Retinal pigment epithelial cell (primary cell): ENCODE results near the gene PAQR9.
A peak's percentile ranks its signal among the peaks of the same experiment; 100 is the strongest.

Experiments
- DNase-seq: peaks from one replicate; pipeline ENCODE4 v3.0.0-alpha.2; 2010; ENCODE audit warnings: low read depth
- H3K4me3 ChIP-seq: 2 replicates; pipeline ENCODE4 v1.5.1; 2011; ENCODE audit warnings: mild to moderate bottlenecking, low read length, control low read depth, moderate library complexity
- CTCF ChIP-seq: conservative IDR thresholded peaks from 2 replicates; pipeline ENCODE4 v1.5.1; 2011; ENCODE audit warnings: low read depth, low read length, control low read depth, inconsistent platforms

PAQR9 gene

DNA sequence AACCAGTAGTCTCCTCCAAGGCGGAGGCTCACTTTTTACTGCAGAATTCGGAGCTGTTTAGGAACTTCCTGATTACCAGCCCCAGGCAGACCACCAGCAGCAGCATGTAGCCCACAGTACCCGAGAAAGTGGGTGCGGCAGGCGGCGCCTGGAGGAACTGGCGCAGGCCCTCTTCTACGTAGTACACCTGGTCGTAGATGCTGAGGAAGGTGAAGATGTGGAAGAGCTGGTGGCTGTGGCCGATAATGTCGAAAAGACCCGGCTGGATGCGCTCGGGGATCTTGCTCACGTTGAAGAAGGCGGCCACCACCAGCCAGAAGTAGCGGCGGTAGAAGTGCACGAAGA, 1.3 kb downstream of the PAQR9 start:
- no peak for TF ChIP-seq CTCF
- DNase-seq, result no peak
- H3K4me3 ChIP-seq, result no peak overlapping the region

GRCh38 chr3:142961539-142961938, 1.9 kb downstream of the PAQR9 start:
- peak; percentile 69 for DNase-seq
- no peak for TF ChIP-seq CTCF
- H3K4me3 ChIP-seq, result no peak overlapping the region

DNA sequence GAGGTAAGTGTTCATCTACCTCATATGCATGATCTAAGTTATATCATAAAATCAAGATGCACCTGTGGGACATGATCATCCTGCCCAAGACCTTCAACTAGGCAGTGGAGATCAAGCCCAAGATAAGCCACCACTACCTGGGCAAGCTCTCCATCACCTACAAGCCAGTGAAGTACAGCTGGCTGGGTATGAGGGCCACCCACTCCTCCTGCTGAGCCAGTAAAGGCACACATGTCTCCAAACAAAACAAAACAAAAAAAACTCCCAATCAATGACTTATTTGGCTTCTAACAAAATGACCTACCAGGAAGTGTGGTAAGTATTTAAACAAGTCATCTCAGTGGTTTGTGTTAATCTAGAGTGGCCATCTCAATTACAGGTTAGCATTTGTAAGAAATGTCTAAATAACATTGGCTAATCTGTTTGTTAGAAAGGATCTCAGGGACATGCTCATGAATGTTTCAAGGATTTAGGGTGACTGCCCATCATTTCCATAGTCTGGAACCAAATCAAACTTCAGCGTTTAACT, 3.1 kb downstream of the PAQR9 start:
- H3K4me3 ChIP-seq, result no peak overlapping the region
- DNase-seq, result no peak
- no peak for TF ChIP-seq CTCF

DNA sequence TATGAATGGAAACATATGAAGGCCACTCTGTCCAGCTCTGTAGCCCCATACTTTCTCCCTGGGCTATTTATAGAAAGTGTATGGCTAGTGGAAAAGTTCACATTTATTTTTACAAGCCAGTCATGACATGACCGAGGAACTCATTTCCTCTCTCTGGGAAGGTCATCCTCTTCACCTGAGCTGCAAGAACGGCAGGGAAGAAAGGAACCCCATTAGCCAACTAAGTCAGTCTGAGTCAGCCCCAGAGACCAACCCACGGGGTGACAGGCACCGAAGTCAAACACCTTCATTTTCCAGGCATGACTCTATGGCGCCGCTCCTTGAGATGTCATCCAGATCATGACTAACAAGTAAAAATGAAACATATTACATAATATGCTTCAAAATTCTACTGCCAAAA, 4.8 kb downstream of the PAQR9 start:
- H3K4me3 ChIP-seq, result no peak overlapping the region
- peak; percentile 10 for TF ChIP-seq CTCF
- DNase-seq, result peak; percentile 70

DNA sequence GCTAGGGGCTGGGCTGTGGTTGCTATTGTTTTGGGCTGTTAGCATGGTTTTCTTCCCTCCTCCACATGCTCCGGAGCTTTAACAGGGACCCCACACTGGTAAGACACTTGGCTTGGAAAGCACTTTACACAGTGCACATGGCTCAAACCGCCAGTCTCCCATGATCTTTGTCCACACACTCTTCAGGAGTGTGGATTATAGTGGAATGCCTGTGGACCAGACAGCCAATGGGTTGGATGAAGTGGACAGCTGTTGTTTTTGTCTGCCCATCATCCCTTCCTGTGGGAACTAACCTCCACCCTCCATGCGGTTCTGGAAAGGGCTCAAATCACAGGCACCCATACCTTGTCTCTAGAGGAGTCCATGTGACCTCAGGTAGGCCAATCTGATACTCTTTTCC, 10.0 kb downstream of the PAQR9 start:
- no peak overlapping the region for H3K4me3 ChIP-seq
- TF ChIP-seq CTCF, result no peak
- no peak for DNase-seq

DNA sequence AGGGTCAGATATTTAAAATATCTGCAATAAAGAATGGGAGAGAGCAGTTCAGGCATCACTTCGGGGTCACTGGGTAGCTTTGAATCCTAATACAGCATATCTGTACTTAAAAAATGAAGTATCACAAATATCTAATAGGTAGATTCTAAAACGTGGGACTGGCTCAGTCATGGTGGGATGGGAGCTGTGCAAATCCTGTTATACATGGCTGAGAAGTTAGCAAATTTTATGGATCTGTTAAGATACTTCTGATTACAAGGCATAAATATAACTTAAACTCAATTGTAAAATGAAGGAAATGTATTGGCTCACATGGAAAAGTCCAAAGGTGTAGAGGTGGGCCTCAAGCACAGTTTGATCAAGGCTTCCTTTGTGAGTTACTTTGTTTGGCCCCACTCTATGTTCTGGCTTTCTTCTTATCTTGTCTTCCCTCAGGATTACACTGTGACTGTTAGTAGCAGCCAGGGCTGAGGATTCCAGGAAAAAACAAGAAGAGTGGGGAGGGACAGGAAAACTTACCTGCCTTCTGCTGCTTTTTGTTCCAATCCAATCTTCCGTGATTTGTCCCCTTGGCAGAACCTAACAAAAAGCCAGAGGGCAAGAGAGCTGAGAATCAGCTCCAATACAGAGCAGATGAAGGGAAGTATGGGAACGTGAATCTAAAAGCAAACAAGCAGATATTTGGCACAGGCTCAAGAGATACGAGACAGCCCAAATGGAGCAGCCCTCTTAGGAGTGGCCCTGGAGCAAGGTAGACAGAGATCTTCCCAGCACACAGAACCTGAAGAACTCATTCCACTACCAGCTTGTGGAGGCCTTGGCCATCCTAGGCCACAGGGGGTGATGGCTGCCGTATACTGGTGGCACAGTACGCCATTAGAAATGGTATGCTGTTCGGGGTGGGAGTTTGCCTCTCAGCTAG, 10.9 kb downstream of the PAQR9 start:
- no peak for TF ChIP-seq CTCF
- H3K4me3 ChIP-seq, result no peak overlapping the region
- DNase-seq, result no peak

- no peak overlapping the region for H3K4me3 ChIP-seq
- DNase-seq, result no peak
- no peak for TF ChIP-seq CTCF
Measured at GRCh38 chr3:142951794-142952193, 11.7 kb downstream of the PAQR9 start.
